ENCODE measurements around the gene ADRA1B.

DNA sequence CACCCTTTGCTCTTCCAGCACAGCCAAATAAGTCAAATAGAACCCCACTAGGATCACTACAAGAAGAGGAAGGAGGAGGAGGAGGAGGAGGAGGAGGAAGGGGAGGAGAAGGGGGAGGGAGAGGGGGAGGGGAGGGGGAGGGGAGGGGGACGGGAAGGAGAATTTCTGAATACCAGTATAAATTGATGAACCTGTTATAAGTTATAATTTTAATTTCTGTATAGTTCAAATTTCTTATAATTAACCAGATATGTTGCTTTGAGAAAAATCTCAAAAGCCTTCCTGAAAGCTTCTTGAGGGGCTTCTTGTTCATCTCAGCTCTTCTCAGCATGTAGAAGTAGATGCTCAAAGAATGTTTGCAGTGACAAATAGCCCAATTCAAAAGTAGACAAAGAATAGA is 15.0 kb upstream of the ADRA1B start:
- TF ChIP-seq, protein P1, sequence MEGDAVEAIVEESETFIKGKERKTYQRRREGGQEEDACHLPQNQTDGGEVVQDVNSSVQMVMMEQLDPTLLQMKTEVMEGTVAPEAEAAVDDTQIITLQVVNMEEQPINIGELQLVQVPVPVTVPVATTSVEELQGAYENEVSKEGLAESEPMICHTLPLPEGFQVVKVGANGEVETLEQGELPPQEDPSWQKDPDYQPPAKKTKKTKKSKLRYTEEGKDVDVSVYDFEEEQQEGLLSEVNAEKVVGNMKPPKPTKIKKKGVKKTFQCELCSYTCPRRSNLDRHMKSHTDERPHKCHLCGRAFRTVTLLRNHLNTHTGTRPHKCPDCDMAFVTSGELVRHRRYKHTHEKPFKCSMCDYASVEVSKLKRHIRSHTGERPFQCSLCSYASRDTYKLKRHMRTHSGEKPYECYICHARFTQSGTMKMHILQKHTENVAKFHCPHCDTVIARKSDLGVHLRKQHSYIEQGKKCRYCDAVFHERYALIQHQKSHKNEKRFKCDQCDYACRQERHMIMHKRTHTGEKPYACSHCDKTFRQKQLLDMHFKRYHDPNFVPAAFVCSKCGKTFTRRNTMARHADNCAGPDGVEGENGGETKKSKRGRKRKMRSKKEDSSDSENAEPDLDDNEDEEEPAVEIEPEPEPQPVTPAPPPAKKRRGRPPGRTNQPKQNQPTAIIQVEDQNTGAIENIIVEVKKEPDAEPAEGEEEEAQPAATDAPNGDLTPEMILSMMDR (IDR thresholded peaks at IDR 0.05; ENCODE audit: low read depth, low read length): no peak
- TF ChIP-seq, protein P2, sequence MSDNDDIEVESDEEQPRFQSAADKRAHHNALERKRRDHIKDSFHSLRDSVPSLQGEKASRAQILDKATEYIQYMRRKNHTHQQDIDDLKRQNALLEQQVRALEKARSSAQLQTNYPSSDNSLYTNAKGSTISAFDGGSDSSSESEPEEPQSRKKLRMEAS (IDR thresholded peaks at IDR 0.05; ENCODE audit: low read depth, low read length): no peak
- TF ChIP-seq POLR2A (IDR thresholded peaks at IDR 0.05; ENCODE audit: extremely low read depth, insufficient read length): no peak
- no peak for TF ChIP-seq MYC (IDR thresholded peaks at IDR 0.05; ENCODE audit: low read depth, low read length)

Measured in NB4 (cell line).